ENCODE data around the gene PCLAF. TPM values are rescaled to one million over a fixed set of nuclear protein-coding genes. Genes with fewer than 3 reads are reported as not detected.
"Not testable (repeated sequence)": the region's sequence is repeated elsewhere in the genome, so short reads cannot be mapped to it uniquely, and the experiment has no call there.

Gene PCLAF
- total and polyA plus RNA-seq, 5 experiments from 2014 or later = 0.16 to 1.5 (median 0.84) TPM; not detected in 1

- H3K4me3 Mint-ChIP-seq = peak within 1 kb of the TSS; percentile 91 to 98 (median 94)
- peaks cover 13 to 24% (median 20%) of the 10 kb centered on the region in 4 donors for H3K4me1 Mint-ChIP-seq
- DNase-seq = peak; percentile 87 to 96 (median 93)
- ATAC-seq = peak; percentile 97 to 98
- no peaks in the 10 kb centered on the region for H3K27me3 Mint-ChIP-seq
- POLR2A ChIA-PET = interaction anchor here (1.9 kb wide), 1 partner anchor 31 kb away, joined by 9 read pairs; the partner anchor contains the start of gene TRIP4
- peak within 1 kb of the TSS; percentile 79 to 96 (median 93) for H3K27ac Mint-ChIP-seq
- H3K36me3 Mint-ChIP-seq = peaks cover 0 to 6% (median 0%) of the 10 kb centered on the region in 3 donors
- no peaks in the 10 kb centered on the region for H3K9me3 Mint-ChIP-seq
These were observed 25.1 kb downstream of the PCLAF start, which contains the start of gene CSNK1G1 for GRCh38 chr15:64355944-64356709. Gene CSNK1G1 (minus strand): TSS chr15:64356173. CDS start chr15:64300499, 55,674 bp downstream.

DNA sequence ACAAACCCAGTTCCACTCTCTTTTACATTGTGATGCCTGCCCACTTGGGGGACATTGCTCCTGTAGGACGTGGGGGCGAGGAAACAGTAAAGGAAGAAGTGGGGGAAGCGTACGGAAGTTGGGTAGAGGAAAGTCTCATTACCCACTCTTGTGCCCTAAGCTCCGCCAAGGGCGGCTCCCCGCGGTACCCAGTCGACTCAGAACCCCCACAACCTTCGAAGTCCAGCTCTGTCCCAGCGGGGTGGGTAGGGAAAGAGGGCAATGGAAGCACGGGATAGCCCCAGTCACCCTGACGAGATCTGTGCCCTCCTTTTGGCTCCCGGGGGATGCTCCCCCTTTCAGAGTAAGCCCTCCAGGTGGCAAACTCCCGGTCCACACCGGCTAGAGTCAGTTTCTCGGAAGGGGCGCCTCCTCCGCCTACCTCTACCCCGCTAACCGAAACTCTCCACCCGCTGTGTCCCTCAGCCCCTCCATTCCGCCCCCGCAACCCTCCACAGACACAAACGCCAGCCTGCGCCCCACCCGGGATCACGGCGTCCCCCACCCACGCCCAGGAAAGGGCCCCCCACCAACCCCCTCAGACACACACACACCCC is 25.8 kb downstream of the PCLAF start:
- POLR2A ChIA-PET = interaction anchor here (1.9 kb wide), 1 partner anchor 32 kb away, joined by 9 read pairs; the partner anchor contains the start of gene TRIP4
- Mint-ChIP-seq H3K27me3 (no peaks in the 10 kb centered on the region), H3K36me3 (peaks cover 0 to 9% (median 0%) of the 10 kb centered on the region in 3 donors), H3K4me3 (peak overlapping the region; percentile 91 to 98 (median 94)), H3K4me1 (peaks cover 13 to 24% (median 21%) of the 10 kb centered on the region in 4 donors), H3K9me3 (no peaks in the 10 kb centered on the region), H3K27ac (peak overlapping the region; percentile 79 to 96 (median 93))
- DNase-seq = peak in 4 of 10 donors; percentile 1 to 8 (median 6)
- ATAC-seq = peak; percentile 43 to 44

DNA sequence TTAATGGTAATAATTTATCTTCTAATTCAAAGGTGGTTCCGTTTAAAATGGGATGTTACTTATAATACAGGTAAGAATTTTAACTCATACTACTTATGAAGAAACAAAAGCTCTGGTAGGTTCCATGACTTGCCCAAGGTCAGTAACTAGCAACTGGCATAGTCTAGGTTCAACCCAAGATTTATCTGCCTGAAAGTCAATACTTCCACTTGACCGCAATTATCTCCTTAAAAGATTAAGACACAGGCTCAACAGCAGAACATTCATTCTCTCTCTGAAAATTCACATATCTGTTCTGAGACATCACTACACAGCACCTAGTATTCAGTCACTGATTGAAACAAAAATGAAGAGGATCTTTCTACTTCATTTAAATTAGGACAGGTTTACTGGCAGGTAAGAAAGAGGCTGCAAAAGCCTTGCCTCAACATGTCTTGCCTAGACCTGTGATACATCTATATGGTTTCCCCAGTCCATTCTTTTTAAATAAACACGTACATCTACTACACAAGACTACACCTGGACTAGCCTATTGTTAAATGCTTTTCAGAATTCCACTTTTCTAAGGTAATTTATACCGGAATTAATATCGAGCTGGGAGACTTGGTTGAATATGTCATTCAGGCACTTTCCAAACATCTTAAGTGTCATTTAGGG is 26.4 kb downstream of the PCLAF start:
- POLR2A ChIA-PET = interaction anchor here (1.9 kb wide), 1 partner anchor 33 kb away, joined by 9 read pairs; the partner anchor contains the start of gene TRIP4
- H3K27me3 Mint-ChIP-seq = no peaks in the 10 kb centered on the region
- ATAC-seq (no peak), DNase-seq (no peak)
- peak overlapping the region; percentile 91 to 98 (median 94) for H3K4me3 Mint-ChIP-seq
- peak overlapping the region; percentile 79 to 96 (median 93) for H3K27ac Mint-ChIP-seq
- peaks cover 13 to 24% (median 21%) of the 10 kb centered on the region in 4 donors for H3K4me1 Mint-ChIP-seq
- H3K36me3 Mint-ChIP-seq = peaks cover 0 to 9% (median 0%) of the 10 kb centered on the region in 3 donors
- no peaks in the 10 kb centered on the region for H3K9me3 Mint-ChIP-seq

- Mint-ChIP-seq H3K36me3 (peaks cover 0 to 36% (median 8%) of the 10 kb centered on the region in 3 donors), H3K27ac (no peak overlapping the region), H3K27me3 (no peaks in the 10 kb centered on the region), H3K4me3 (no peak overlapping the region), H3K9me3 (no peaks in the 10 kb centered on the region), H3K4me1 (peaks cover 8 to 30% (median 22%) of the 10 kb centered on the region in 4 donors)
- DNase-seq (no peak), ATAC-seq (no peak)
- POLR2A ChIA-PET = interaction anchor here (0.5 to 2.0 kb wide), 3 partner anchors 36 to 762 kb away, joined by 4 to 7 read pairs (median 4); partner anchors contain the start of gene TRIP4
These were observed 30.0 kb downstream of the PCLAF start for GRCh38 chr15:64351265-64351664.

DNA sequence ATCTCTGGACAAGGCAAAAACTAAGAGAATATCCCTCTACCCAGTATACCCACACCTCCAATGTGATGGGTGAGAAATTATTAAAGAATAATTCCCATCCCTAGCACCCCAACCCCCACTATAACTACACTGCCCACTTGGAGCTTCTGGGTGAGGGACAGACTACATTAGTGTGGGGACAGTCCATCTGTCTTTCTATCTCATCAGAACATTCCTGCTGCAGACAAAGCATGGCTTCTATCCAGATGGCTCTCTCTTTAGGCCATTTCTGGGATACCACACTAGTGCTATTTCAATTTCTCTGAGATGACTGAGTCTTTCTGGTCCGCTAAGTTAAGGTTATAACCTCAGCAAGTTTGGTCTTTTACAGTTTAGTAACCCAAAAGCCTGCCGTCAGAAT is 31.9 kb downstream of the PCLAF start:
- DNase-seq (no peak), ATAC-seq (no peak)
- H3K4me3 Mint-ChIP-seq = no peak overlapping the region
- POLR2A ChIA-PET = interaction anchor here (0.6 kb wide), 1 partner anchor 631 kb away, joined by 3 read pairs; no protein-coding TSS in a partner anchor
- peaks cover 0 to 36% (median 8%) of the 10 kb centered on the region in 3 donors for H3K36me3 Mint-ChIP-seq
- H3K4me1 Mint-ChIP-seq = peaks cover 0 to 27% (median 12%) of the 10 kb centered on the region in 4 donors
- H3K27ac Mint-ChIP-seq = no peak overlapping the region
- H3K9me3 Mint-ChIP-seq = no peaks in the 10 kb centered on the region
- H3K27me3 Mint-ChIP-seq = no peaks in the 10 kb centered on the region

GRCh38 chr15:64348455-64348854 is 32.8 kb downstream of the PCLAF start:
- DNase-seq = no peak
- POLR2A ChIA-PET = no interaction called here
- Mint-ChIP-seq H3K9me3 (no peaks in the 10 kb centered on the region), H3K36me3 (peaks cover 0 to 37% (median 8%) of the 10 kb centered on the region in 3 donors), H3K27ac (no peak overlapping the region), H3K27me3 (no peaks in the 10 kb centered on the region), H3K4me3 (no peak overlapping the region), H3K4me1 (peaks cover under 1 to 26% (median 14%) of the 10 kb centered on the region in 4 donors)
- no peak for ATAC-seq

- H3K27ac Mint-ChIP-seq, ATAC-seq, DNase-seq, H3K27me3 Mint-ChIP-seq, POLR2A ChIA-PET, H3K4me3 Mint-ChIP-seq, H3K9me3 Mint-ChIP-seq: not testable (repeated sequence)
- Mint-ChIP-seq H3K36me3 (peaks cover 0 to 51% (median 8%) of the 10 kb centered on the region in 3 donors), H3K4me1 (peaks cover 5 to 29% (median 19%) of the 10 kb centered on the region in 4 donors)
These were observed 35.0 kb downstream of the PCLAF start for GRCh38 chr15:64346242-64346641.

DNA sequence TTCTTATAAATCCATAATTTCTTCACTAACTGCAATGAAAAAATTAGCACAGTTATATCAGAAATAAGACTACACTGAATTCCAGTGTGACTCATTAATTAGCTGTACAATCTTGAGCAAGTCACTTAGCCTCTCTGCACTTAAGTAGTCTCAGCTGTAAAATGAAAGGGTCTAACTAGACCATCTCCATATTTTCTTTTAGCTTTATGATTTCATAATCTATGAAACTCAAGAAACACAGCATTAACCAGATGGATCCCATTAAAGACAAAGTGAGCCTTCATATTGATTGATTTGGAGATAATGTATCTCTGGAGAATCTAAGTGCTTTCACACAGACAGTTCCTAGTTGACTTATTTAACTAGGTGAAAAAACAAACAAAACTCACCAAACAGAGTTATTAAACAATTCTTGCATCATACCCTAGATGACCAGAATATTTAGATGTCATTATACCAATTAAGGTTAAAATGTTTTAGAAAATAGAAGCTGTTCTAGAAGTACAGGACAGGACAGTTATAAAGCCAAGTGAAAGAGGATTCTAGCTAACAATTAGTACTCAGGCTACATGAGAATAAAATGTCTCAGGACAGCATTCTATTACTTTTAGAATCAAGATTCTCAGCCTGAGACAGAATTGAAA is 36.5 kb downstream of the PCLAF start:
- peaks cover 0 to 54% (median 8%) of the 10 kb centered on the region in 3 donors for H3K36me3 Mint-ChIP-seq
- no peaks in the 10 kb centered on the region for H3K27me3 Mint-ChIP-seq
- DNase-seq = no peak
- H3K4me3 Mint-ChIP-seq = no peak overlapping the region
- H3K9me3 Mint-ChIP-seq = no peaks in the 10 kb centered on the region
- POLR2A ChIA-PET = no interaction called here
- peaks cover 5 to 28% (median 18%) of the 10 kb centered on the region in 4 donors for H3K4me1 Mint-ChIP-seq
- ATAC-seq = no peak
- H3K27ac Mint-ChIP-seq = no peak overlapping the region

DNA sequence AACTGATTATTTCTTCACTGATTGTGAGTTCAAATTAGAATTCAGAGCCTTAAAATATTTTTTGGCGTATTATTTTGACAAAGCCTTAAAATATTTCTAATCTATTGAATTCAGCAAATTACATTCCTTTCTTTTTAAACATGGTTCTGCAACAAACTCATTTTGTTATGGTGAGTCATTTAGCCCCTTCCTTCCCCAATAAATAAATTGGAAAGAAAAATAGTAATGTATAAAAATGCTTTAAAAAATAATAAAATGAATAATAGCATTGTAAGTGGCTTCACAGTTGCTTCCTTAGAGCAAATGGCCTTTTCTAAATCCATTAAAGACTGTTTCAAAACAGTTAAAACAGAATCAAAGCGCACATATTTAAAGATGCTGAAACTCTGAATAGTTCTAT is 37.4 kb downstream of the PCLAF start:
- POLR2A ChIA-PET = no interaction called here
- no peak for ATAC-seq
- Mint-ChIP-seq H3K36me3 (peaks cover 0 to 52% (median 8%) of the 10 kb centered on the region in 3 donors), H3K27me3 (no peaks in the 10 kb centered on the region), H3K4me3 (no peak overlapping the region), H3K9me3 (no peaks in the 10 kb centered on the region), H3K4me1 (peaks cover 6 to 28% (median 18%) of the 10 kb centered on the region in 4 donors), H3K27ac (peak overlapping the region in 1 of 10 donors; percentile 3)
- DNase-seq = no peak

DNA sequence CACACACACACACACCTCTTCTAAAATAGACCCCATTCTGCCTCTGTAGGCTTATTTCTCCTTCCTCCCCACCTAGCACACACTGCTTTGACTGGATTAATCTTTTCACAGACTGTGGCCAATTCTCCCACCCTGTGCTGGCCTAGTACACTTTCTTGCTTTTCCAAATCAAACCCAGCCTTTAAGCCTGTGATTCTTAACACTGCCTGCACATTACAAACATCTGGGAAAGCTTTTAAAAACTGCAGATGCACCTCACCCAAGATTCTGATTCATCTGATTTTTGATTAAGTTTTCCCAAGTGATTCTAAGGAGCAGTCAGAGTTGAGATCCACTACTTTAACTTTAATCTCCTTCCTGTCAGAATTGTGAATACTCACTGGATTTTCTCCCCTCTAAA is 38.0 kb downstream of the PCLAF start:
- Mint-ChIP-seq H3K27ac (peak overlapping the region in 5 of 10 donors; percentile 3 to 40 (median 6)), H3K27me3 (no peaks in the 10 kb centered on the region), H3K36me3 (peaks cover 0 to 50% (median 5%) of the 10 kb centered on the region in 3 donors), H3K4me1 (peaks cover 8 to 25% (median 18%) of the 10 kb centered on the region in 4 donors), H3K9me3 (no peaks in the 10 kb centered on the region), H3K4me3 (no peak overlapping the region)
- POLR2A ChIA-PET = no interaction called here
- DNase-seq = no peak
- no peak for ATAC-seq

GRCh38 chr15:64341961-64342360 is 39.3 kb downstream of the PCLAF start:
- POLR2A ChIA-PET = no interaction called here
- peaks cover 0 to 40% (median 0%) of the 10 kb centered on the region in 3 donors for H3K36me3 Mint-ChIP-seq
- peak overlapping the region in 1 of 10 donors; percentile 28 for H3K27ac Mint-ChIP-seq
- no peaks in the 10 kb centered on the region for H3K9me3 Mint-ChIP-seq
- no peaks in the 10 kb centered on the region for H3K27me3 Mint-ChIP-seq
- no peak for DNase-seq
- H3K4me1 Mint-ChIP-seq = peaks cover 9 to 23% (median 18%) of the 10 kb centered on the region in 4 donors
- ATAC-seq = no peak
- no peak overlapping the region for H3K4me3 Mint-ChIP-seq

- H3K27me3 Mint-ChIP-seq = no peaks in the 10 kb centered on the region
- no peak for ATAC-seq
- H3K4me3 Mint-ChIP-seq = no peak overlapping the region
- DNase-seq = no peak
- POLR2A ChIA-PET = no interaction called here
- H3K9me3 Mint-ChIP-seq = no peaks in the 10 kb centered on the region
- H3K4me1 Mint-ChIP-seq = peaks cover 12 to 28% (median 22%) of the 10 kb centered on the region in 4 donors
- peaks cover 0 to 36% (median 0%) of the 10 kb centered on the region in 3 donors for H3K36me3 Mint-ChIP-seq
- H3K27ac Mint-ChIP-seq = no peak overlapping the region
These were observed 40.9 kb downstream of the PCLAF start for GRCh38 chr15:64340355-64340754.
